Loucy (cell line): ENCODE measurements around the gene TEX14.

Experiments used
- H2AFZ ChIP-seq: fragments of 200-600 bp; sonication (generic); 2 replicates; pipeline ENCODE4 v1.6.0; 2016; ENCODE audit warnings: antibody characterized with exemption, mild to moderate bottlenecking, low read length, moderate library complexity
- H3F3A ChIP-seq: fragments of 200-600 bp; 2 replicates; pipeline ENCODE4 v1.6.0; 2016; ENCODE audit warnings: antibody characterized with exemption, low read depth, mild to moderate bottlenecking
- H3K27me3 ChIP-seq: fragments of 200-600 bp; sonication (generic); 2 replicates; pipeline ENCODE4 v1.6.1; 2014; ENCODE audit warnings: low read length, mild to moderate bottlenecking; ENCODE audit not compliant: insufficient read depth, poor library complexity, severe bottlenecking
- H3K36me3 ChIP-seq: fragments of 200-600 bp; sonication (generic); 2 replicates; pipeline ENCODE4 v1.6.1; 2016; ENCODE audit warnings: low read length; ENCODE audit not compliant: insufficient read depth
- H3K4me1 ChIP-seq: fragments of 200-600 bp; sonication (generic); 2 replicates; pipeline ENCODE4 v1.5.1; 2014; ENCODE audit warnings: low read length, mild to moderate bottlenecking; ENCODE audit not compliant: insufficient read depth, poor library complexity, severe bottlenecking
- H3K4me2 ChIP-seq: fragments of 200-600 bp; sonication (generic); 2 replicates; pipeline ENCODE4 v1.6.0; 2014; ENCODE audit warnings: antibody characterized with exemption, low read length, low read depth, mild to moderate bottlenecking; ENCODE audit not compliant: poor library complexity, severe bottlenecking
- H3K4me3 ChIP-seq: fragments of 200-600 bp; sonication (generic); 2 replicates; pipeline ENCODE4 v1.5.1; 2014; ENCODE audit warnings: low read length, mild to moderate bottlenecking, mixed read lengths; ENCODE audit not compliant: poor library complexity, severe bottlenecking
- H3K79me2 ChIP-seq: fragments of 200-600 bp; sonication (generic); 2 replicates; pipeline ENCODE4 v1.6.1; 2014; ENCODE audit warnings: low read length; ENCODE audit not compliant: insufficient read depth
- H3K9ac ChIP-seq: fragments of 200-600 bp; sonication (generic); 2 replicates; pipeline ENCODE4 v1.6.0; 2014; ENCODE audit warnings: mild to moderate bottlenecking, low read depth, low read length, moderate library complexity; ENCODE audit not compliant: poor library complexity, severe bottlenecking
- H3K9me2 ChIP-seq: fragments of 200-600 bp; sonication (generic); replicated peaks from 2 replicates; pipeline ENCODE4 v1.6.1; 2016; ENCODE audit warnings: low read depth, low read length, mixed read lengths
- H3K9me3 ChIP-seq: fragments of 200-600 bp; sonication (generic); 2 replicates; pipeline ENCODE4 v1.6.1; 2014; ENCODE audit warnings: mild to moderate bottlenecking, antibody characterized with exemption, low read length, low read depth; ENCODE audit not compliant: insufficient read depth
- H4K20me1 ChIP-seq: fragments of 200-600 bp; sonication (generic); 2 replicates; pipeline ENCODE4 v1.6.0; 2014; ENCODE audit warnings: antibody characterized with exemption, low read length, mild to moderate bottlenecking; ENCODE audit not compliant: insufficient read depth, poor library complexity, severe bottlenecking
- EZH2phosphoT487 ChIP-seq: fragments of 200-600 bp; IDR thresholded peaks from 2 replicates; pipeline ENCODE4 v1.6.1; 2018; ENCODE audit warnings: antibody characterized with exemption, mild to moderate bottlenecking, moderate library complexity, borderline replicate concordance
- TF ChIP-seq, protein P1 (sequence below): fragments of 200-600 bp; sonication (generic); conservative IDR thresholded peaks from 2 replicates; pipeline ENCODE4 v1.5.1; 2014; ENCODE audit warnings: mild to moderate bottlenecking, antibody characterized with exemption, low read length

The TEX14 gene

GRCh38 chr17:58527949-58528348 lies 163.9 kb downstream of the TEX14 start:
- Histone ChIP-seq H3K4me2 (no peak overlapping the region), H3F3A (no peaks in the 10 kb centered on the region), H3K9me2 (no peaks in the 10 kb centered on the region), H3K36me3 (no peaks in the 10 kb centered on the region), H4K20me1 (no peaks in the 10 kb centered on the region), H3K4me1 (peaks cover 14% of the 10 kb centered on the region), H3K4me3 (no peak overlapping the region), H3K27me3 (no peaks in the 10 kb centered on the region), H3K9me3 (no peaks in the 10 kb centered on the region), H3K79me2 (no peaks in the 10 kb centered on the region), H2AFZ (no peak overlapping the region; the same call in 1 of the 2 replicates), H3K9ac (no peak overlapping the region)
- TF ChIP-seq, protein P1, sequence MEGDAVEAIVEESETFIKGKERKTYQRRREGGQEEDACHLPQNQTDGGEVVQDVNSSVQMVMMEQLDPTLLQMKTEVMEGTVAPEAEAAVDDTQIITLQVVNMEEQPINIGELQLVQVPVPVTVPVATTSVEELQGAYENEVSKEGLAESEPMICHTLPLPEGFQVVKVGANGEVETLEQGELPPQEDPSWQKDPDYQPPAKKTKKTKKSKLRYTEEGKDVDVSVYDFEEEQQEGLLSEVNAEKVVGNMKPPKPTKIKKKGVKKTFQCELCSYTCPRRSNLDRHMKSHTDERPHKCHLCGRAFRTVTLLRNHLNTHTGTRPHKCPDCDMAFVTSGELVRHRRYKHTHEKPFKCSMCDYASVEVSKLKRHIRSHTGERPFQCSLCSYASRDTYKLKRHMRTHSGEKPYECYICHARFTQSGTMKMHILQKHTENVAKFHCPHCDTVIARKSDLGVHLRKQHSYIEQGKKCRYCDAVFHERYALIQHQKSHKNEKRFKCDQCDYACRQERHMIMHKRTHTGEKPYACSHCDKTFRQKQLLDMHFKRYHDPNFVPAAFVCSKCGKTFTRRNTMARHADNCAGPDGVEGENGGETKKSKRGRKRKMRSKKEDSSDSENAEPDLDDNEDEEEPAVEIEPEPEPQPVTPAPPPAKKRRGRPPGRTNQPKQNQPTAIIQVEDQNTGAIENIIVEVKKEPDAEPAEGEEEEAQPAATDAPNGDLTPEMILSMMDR = no peak
- TF ChIP-seq EZH2phosphoT487 = no peak

- H4K20me1 ChIP-seq = no peaks in the 10 kb centered on the region
- peak overlapping the region; percentile 35 for H2AFZ ChIP-seq
- H3F3A ChIP-seq = no peaks in the 10 kb centered on the region
- H3K27me3 ChIP-seq = no peaks in the 10 kb centered on the region
- H3K9ac ChIP-seq = peak overlapping the region; percentile 47
- no peaks in the 10 kb centered on the region for H3K79me2 ChIP-seq
- no peaks in the 10 kb centered on the region for H3K9me2 ChIP-seq
- no peak overlapping the region for H3K4me3 ChIP-seq
- no peaks in the 10 kb centered on the region for H3K9me3 ChIP-seq
- H3K4me2 ChIP-seq = peak overlapping the region; percentile 7
- no peaks in the 10 kb centered on the region for H3K36me3 ChIP-seq
- TF ChIP-seq, protein P1 = peak; percentile 53
- no peak for TF ChIP-seq EZH2phosphoT487
- H3K4me1 ChIP-seq = peaks cover 14% of the 10 kb centered on the region
Measured at GRCh38 chr17:58527306-58527705, 164.5 kb downstream of the TEX14 start.

GRCh38 chr17:58525239-58525638 lies 166.6 kb downstream of the TEX14 start:
- H3K9me2 ChIP-seq = no peaks in the 10 kb centered on the region
- no peak overlapping the region for H3K9ac ChIP-seq
- no peaks in the 10 kb centered on the region for H3K79me2 ChIP-seq
- no peak overlapping the region for H3K4me3 ChIP-seq
- H4K20me1 ChIP-seq = no peaks in the 10 kb centered on the region
- TF ChIP-seq, protein P1 = no peak
- no peak for TF ChIP-seq EZH2phosphoT487
- H3F3A ChIP-seq = no peaks in the 10 kb centered on the region
- H3K4me2 ChIP-seq = no peak overlapping the region
- no peaks in the 10 kb centered on the region for H3K36me3 ChIP-seq
- H3K27me3 ChIP-seq = no peaks in the 10 kb centered on the region
- H2AFZ ChIP-seq = no peak overlapping the region
- peaks cover 19% of the 10 kb centered on the region for H3K4me1 ChIP-seq
- no peaks in the 10 kb centered on the region for H3K9me3 ChIP-seq
